HEK293 (cell line): ENCODE measurements around the gene DYNC1I1.

Experiments used
- CTCF ChIA-PET: fragments of 350-600 bp; formaldehyde crosslinking; extraction: SDS; loops from one replicate; lab custom pipeline; 2021; ENCODE audit warnings: antibody characterized with exemption; lab: Yijun Ruan, JAX
- POLR2A ChIA-PET: fragments of 300-600 bp; formaldehyde crosslinking; extraction: SDS; loops from one replicate; lab custom pipeline; 2020; ENCODE audit warnings: antibody characterized with exemption, inconsistent platforms; lab: Yijun Ruan, JAX
- H3K27ac ChIP-seq: fragments of 200-500 bp; sonication (Bioruptor generic); 2 replicates; pipeline ENCODE4 v1.5.1; 2014; ENCODE audit warnings: low read depth, low read length, control low read depth, inconsistent platforms; ENCODE audit errors: extremely low read depth
- H3K36me3 ChIP-seq, 2 experiments: fragments of 200-500 bp in 1 of 2; sonication (Bioruptor generic) in 1 of 2; 1 replicate in 1 of 2; 2 replicates in 1 of 2; pipeline ENCODE4 v1.5.1; 2014 to 2017; ENCODE audit warnings: inconsistent platforms in 2 of 2, low read length in 2 of 2; ENCODE audit not compliant: control insufficient read depth in 2 of 2, insufficient read depth in 1 of 2
- H3K4me1 ChIP-seq: fragments of 200-500 bp; sonication (Bioruptor generic); 2 replicates; pipeline ENCODE4 v1.5.1; 2014; ENCODE audit warnings: mild to moderate bottlenecking, low read length, inconsistent platforms; ENCODE audit not compliant: control insufficient read depth, insufficient read depth
- H3K4me3 ChIP-seq: 2 replicates; pipeline ENCODE4 v1.5.1; 2011; ENCODE audit warnings: low read depth, mild to moderate bottlenecking, control low read depth, low read length, moderate library complexity
- H3K9me3 ChIP-seq: fragments of 200-500 bp; sonication (Bioruptor generic); 2 replicates; pipeline ENCODE4 v1.5.1; 2014; ENCODE audit warnings: low read depth, low read length, inconsistent platforms; ENCODE audit not compliant: control insufficient read depth, insufficient read depth
- MYNN ChIP-seq: fragments of 450-650 bp; formaldehyde crosslinking; IDR thresholded peaks from 2 replicates; pipeline ENCODE4 v1.5.1; 2016; ENCODE audit warnings: missing biosample characterization, missing genetic modification characterization, borderline replicate concordance
- PRDM10 ChIP-seq: fragments of 450-650 bp; formaldehyde crosslinking; IDR thresholded peaks from 2 replicates; pipeline ENCODE4 v1.5.1; 2016; ENCODE audit warnings: missing biosample characterization, missing genetic modification characterization
- ZFHX2 ChIP-seq: fragments of 450-650 bp; formaldehyde crosslinking; conservative IDR thresholded peaks from 2 replicates; pipeline ENCODE4 v1.5.1; 2016; ENCODE audit warnings: missing biosample characterization, missing genetic modification characterization
- ZFP3 ChIP-seq: fragments of 450-650 bp; formaldehyde crosslinking; IDR thresholded peaks from 2 replicates; pipeline ENCODE4 v1.5.1; 2016; ENCODE audit warnings: low read depth, missing biosample characterization, missing genetic modification characterization
- ZNF133 ChIP-seq: fragments of 450-650 bp; formaldehyde crosslinking; IDR thresholded peaks from 2 replicates; pipeline ENCODE4 v1.5.1; 2016; ENCODE audit warnings: missing biosample characterization, missing genetic modification characterization
- ZNF335 ChIP-seq: fragments of 450-650 bp; formaldehyde crosslinking; conservative IDR thresholded peaks from 2 replicates; pipeline ENCODE4 v1.5.1; 2016; ENCODE audit warnings: missing biosample characterization, missing genetic modification characterization
- ZNF48 ChIP-seq: fragments of 450-650 bp; formaldehyde crosslinking; IDR thresholded peaks from 2 replicates; pipeline ENCODE4 v1.5.1; 2016; ENCODE audit warnings: missing biosample characterization, missing genetic modification characterization
- ZNF692 ChIP-seq: fragments of 450-650 bp; formaldehyde crosslinking; IDR thresholded peaks from 2 replicates; pipeline ENCODE4 v1.5.1; 2016; ENCODE audit warnings: missing biosample characterization, missing genetic modification characterization
- TF ChIP-seq, protein P1 (sequence below): fragments of 450-650 bp; formaldehyde crosslinking; IDR thresholded peaks from 2 replicates; pipeline ENCODE4 v1.5.1; 2016; ENCODE audit warnings: missing biosample characterization, missing genetic modification characterization, borderline replicate concordance
- TF ChIP-seq, protein P2 (sequence below): fragments of 450-650 bp; formaldehyde crosslinking; IDR thresholded peaks from 2 replicates; pipeline ENCODE4 v1.5.1; 2016; ENCODE audit warnings: missing biosample characterization, missing genetic modification characterization, low read depth
- TF ChIP-seq, protein P3 (sequence below): fragments of 450-650 bp; formaldehyde crosslinking; IDR thresholded peaks from 2 replicates; pipeline ENCODE4 v1.5.1; 2017; ENCODE audit warnings: missing biosample characterization, mild to moderate bottlenecking, missing genetic modification characterization, moderate library complexity

DYNC1I1 gene

GRCh38 chr7:95925971-95926370 lies 153.6 kb downstream of the DYNC1I1 start (continued):
- TF ChIP-seq, protein P1, sequence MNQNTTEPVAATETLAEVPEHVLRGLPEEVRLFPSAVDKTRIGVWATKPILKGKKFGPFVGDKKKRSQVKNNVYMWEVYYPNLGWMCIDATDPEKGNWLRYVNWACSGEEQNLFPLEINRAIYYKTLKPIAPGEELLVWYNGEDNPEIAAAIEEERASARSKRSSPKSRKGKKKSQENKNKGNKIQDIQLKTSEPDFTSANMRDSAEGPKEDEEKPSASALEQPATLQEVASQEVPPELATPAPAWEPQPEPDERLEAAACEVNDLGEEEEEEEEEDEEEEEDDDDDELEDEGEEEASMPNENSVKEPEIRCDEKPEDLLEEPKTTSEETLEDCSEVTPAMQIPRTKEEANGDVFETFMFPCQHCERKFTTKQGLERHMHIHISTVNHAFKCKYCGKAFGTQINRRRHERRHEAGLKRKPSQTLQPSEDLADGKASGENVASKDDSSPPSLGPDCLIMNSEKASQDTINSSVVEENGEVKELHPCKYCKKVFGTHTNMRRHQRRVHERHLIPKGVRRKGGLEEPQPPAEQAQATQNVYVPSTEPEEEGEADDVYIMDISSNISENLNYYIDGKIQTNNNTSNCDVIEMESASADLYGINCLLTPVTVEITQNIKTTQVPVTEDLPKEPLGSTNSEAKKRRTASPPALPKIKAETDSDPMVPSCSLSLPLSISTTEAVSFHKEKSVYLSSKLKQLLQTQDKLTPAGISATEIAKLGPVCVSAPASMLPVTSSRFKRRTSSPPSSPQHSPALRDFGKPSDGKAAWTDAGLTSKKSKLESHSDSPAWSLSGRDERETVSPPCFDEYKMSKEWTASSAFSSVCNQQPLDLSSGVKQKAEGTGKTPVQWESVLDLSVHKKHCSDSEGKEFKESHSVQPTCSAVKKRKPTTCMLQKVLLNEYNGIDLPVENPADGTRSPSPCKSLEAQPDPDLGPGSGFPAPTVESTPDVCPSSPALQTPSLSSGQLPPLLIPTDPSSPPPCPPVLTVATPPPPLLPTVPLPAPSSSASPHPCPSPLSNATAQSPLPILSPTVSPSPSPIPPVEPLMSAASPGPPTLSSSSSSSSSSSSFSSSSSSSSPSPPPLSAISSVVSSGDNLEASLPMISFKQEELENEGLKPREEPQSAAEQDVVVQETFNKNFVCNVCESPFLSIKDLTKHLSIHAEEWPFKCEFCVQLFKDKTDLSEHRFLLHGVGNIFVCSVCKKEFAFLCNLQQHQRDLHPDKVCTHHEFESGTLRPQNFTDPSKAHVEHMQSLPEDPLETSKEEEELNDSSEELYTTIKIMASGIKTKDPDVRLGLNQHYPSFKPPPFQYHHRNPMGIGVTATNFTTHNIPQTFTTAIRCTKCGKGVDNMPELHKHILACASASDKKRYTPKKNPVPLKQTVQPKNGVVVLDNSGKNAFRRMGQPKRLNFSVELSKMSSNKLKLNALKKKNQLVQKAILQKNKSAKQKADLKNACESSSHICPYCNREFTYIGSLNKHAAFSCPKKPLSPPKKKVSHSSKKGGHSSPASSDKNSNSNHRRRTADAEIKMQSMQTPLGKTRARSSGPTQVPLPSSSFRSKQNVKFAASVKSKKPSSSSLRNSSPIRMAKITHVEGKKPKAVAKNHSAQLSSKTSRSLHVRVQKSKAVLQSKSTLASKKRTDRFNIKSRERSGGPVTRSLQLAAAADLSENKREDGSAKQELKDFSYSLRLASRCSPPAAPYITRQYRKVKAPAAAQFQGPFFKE (tag by site-specific recombination): no peak
- TF ChIP-seq ZNF48 (tag by site-specific recombination) (no peak), ZNF692 (no peak), MYNN (tag by site-specific recombination) (no peak), ZNF133 (tag by site-specific recombination) (no peak), ZNF335 (tag by site-specific recombination) (no peak)
- TF ChIP-seq, protein P2, sequence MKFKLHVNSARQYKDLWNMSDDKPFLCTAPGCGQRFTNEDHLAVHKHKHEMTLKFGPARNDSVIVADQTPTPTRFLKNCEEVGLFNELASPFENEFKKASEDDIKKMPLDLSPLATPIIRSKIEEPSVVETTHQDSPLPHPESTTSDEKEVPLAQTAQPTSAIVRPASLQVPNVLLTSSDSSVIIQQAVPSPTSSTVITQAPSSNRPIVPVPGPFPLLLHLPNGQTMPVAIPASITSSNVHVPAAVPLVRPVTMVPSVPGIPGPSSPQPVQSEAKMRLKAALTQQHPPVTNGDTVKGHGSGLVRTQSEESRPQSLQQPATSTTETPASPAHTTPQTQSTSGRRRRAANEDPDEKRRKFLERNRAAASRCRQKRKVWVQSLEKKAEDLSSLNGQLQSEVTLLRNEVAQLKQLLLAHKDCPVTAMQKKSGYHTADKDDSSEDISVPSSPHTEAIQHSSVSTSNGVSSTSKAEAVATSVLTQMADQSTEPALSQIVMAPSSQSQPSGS (tag by site-specific recombination): no peak

GRCh38 chr7:95927756-95928155 lies 155.4 kb downstream of the DYNC1I1 start:
- Histone ChIP-seq H3K9me3 (no peaks in the 10 kb centered on the region), H3K27ac (no peak overlapping the region), H3K36me3 (no peaks in the 10 kb centered on the region), H3K4me1 (no peaks in the 10 kb centered on the region)
- POLR2A ChIA-PET: no interaction called here
- no peak for TF ChIP-seq PRDM10 (tag by site-specific recombination)
- TF ChIP-seq, protein P3, sequence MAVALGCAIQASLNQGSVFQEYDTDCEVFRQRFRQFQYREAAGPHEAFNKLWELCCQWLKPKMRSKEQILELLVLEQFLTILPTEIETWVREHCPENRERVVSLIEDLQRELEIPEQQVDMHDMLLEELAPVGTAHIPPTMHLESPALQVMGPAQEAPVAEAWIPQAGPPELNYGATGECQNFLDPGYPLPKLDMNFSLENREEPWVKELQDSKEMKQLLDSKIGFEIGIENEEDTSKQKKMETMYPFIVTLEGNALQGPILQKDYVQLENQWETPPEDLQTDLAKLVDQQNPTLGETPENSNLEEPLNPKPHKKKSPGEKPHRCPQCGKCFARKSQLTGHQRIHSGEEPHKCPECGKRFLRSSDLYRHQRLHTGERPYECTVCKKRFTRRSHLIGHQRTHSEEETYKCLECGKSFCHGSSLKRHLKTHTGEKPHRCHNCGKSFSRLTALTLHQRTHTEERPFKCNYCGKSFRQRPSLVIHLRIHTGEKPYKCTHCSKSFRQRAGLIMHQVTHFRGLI: no peak
- no peak for TF ChIP-seq ZFP3 (tag by site-specific recombination)
- no peak for TF ChIP-seq ZFHX2 (tag by site-specific recombination)
- TF ChIP-seq, all 188 proteins: peak for 0
- H3K4me3 ChIP-seq: no peak overlapping the region
- CTCF ChIA-PET: no interaction called here
